Measurements from ENCODE around the gene ATP2A2.
"Not testable (repeated sequence)": the region's sequence is repeated elsewhere in the genome, so short reads cannot be mapped to it uniquely, and the experiment has no call there.

ATP2A2 gene

DNA sequence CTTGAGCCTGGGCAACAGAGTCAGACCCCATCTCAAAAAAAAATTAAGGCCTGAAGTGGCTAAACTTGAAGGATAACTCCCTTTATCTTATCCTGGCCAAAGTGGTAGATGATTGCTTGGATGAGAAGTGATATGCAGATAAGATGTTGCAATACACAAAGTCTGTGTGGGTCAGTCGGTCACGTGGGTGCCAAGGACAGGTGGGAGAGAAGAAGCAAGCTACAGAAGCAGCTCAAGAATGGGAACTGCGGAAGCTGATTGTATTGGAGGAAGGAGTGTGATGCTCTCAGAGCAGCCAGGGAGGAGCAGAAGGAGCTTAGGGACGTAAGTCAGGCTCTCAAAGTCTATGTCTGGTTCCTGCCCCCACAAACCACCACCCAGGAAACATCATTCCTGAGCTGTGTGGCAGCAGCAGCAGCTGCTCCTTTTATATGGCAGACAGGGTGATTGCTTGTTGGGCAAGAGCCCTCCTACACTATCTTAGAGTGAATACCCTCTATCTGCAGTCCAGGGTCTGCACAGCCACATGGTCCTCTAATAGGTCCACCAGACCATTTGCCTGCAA is 54.5 kb downstream of the ATP2A2 start:
- no peak overlapping the region for H3K9ac ChIP-seq (ENCODE audit: low read length)
- no peak overlapping the region for H3K4me3 ChIP-seq (ENCODE audit: low read length)
- DNase-seq (ENCODE audit: low read depth) = no peak
- H3K27me3 ChIP-seq (replicated peaks; ENCODE audit: control insufficient read depth, insufficient read depth, low read length) = no peaks in the 10 kb centered on the region
- H3K9me3 ChIP-seq (ENCODE audit: control insufficient read depth, low read length) = no peaks in the 10 kb centered on the region
- peaks cover 97% of the 10 kb centered on the region for H3K36me3 ChIP-seq (ENCODE audit: control insufficient read depth, insufficient read depth, low read length, severe bottlenecking)
- peaks cover 9% of the 10 kb centered on the region for H3K4me1 ChIP-seq (ENCODE audit: control insufficient read depth, insufficient read depth, low read length)

DNA sequence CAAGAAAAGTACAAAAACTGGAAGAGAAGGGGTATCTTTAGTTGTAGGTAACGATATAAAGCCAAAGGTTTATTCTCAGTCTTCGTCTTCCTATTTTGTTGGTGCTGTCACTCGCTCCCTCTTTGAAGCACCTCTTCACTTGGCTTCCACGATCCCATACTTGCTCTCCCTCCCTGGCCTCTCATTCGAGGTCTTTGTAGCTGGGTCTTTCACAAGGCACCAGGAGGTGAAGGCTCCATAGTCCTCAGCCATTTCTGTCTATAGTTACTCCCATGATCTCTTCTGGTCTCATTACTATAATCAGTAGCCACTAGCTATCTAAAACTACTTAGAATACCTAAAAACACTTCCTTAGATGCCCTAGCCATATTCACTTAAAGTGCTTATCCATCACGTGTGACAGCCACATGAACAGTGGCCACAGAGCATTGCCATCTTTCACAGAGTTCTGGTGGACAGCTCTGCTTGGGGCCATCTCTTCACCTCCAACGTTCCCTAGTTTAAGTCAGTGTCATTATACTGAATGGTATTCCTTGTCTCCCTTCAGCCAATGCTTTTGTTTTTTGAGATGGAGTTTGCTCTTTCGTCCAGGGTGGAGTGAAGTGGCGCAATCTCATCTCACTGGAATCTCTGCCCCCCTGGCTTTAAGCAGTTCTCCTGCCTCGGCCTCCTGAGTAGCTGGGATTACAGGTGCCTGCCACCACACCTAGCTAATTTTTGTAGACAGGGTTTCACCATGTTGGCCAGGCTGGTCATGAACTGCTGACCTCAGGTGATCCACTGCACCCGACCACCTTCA is 57.1 kb downstream of the ATP2A2 start:
- Histone ChIP-seq H3K27me3 (replicated peaks; ENCODE audit: control insufficient read depth, insufficient read depth, low read length) (no peaks in the 10 kb centered on the region), H3K9me3 (ENCODE audit: control insufficient read depth, low read length) (no peaks in the 10 kb centered on the region), H3K4me1 (ENCODE audit: control insufficient read depth, insufficient read depth, low read length) (peaks cover 9% of the 10 kb centered on the region), H3K4me3 (ENCODE audit: low read length) (no peak overlapping the region), H3K9ac (ENCODE audit: low read length) (no peak overlapping the region), H3K36me3 (ENCODE audit: control insufficient read depth, insufficient read depth, low read length, severe bottlenecking) (peaks cover 100% of the 10 kb centered on the region)
- no peak for DNase-seq (ENCODE audit: low read depth)

DNA sequence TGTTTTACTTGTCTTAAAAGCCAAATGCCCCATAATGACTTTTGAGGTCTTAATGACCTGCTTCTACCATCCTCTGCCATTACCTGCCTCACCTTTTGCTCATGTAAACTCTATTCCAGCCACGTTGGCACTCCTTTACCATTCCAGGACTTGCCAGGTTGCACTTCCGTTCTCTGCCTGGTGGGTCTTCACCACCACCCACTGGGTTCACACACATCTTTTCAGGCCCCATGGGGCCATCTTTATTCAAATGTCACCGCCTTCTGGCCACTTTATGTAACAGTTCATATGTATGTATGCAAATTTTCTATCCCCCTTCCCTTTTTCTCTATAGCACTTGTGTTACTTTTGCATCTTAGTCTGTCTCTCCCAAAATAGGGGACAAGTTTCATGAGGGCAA is 57.7 kb downstream of the ATP2A2 start:
- peaks cover 9% of the 10 kb centered on the region for H3K4me1 ChIP-seq (ENCODE audit: control insufficient read depth, insufficient read depth, low read length)
- DNase-seq (ENCODE audit: low read depth) = no peak
- no peak overlapping the region for H3K9ac ChIP-seq (ENCODE audit: low read length)
- H3K27me3 ChIP-seq (replicated peaks; ENCODE audit: control insufficient read depth, insufficient read depth, low read length) = no peaks in the 10 kb centered on the region
- H3K36me3 ChIP-seq (ENCODE audit: control insufficient read depth, insufficient read depth, low read length, severe bottlenecking) = peaks cover 100% of the 10 kb centered on the region
- no peaks in the 10 kb centered on the region for H3K9me3 ChIP-seq (ENCODE audit: control insufficient read depth, low read length)
- no peak overlapping the region for H3K4me3 ChIP-seq (ENCODE audit: low read length)

DNA sequence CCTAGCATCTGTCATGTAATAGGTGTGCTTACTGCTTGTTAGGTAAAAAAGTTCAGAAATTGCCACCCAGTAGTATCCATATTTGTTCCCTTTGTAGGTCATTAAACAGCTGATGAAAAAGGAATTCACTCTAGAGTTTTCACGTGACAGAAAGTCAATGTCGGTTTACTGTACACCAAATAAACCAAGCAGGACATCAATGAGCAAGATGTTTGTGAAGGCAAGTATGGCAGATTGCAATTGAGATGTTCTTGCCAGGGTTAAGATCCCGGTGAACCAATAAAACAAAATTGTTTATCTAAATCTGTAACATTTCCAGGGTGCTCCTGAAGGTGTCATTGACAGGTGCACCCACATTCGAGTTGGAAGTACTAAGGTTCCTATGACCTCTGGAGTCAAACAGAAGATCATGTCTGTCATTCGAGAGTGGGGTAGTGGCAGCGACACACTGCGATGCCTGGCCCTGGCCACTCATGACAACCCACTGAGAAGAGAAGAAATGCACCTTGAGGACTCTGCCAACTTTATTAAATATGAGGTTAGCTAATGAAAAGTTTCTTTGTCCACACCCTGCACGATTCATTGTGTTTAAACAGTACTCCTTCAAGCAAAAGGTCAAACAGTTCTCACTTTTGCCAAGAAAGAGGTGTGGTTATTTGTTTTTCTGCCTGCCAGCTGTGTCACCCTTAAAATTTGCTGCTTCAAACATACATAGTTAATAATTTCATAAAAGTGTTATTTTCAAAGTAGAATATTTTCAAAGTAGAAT is 58.3 kb downstream of the ATP2A2 start:
- Histone ChIP-seq H3K9ac (ENCODE audit: low read length) (no peak overlapping the region), H3K9me3 (ENCODE audit: control insufficient read depth, low read length) (no peaks in the 10 kb centered on the region), H3K4me1 (ENCODE audit: control insufficient read depth, insufficient read depth, low read length) (peaks cover 9% of the 10 kb centered on the region), H3K27me3 (replicated peaks; ENCODE audit: control insufficient read depth, insufficient read depth, low read length) (no peaks in the 10 kb centered on the region), H3K4me3 (ENCODE audit: low read length) (no peak overlapping the region), H3K36me3 (ENCODE audit: control insufficient read depth, insufficient read depth, low read length, severe bottlenecking) (peaks cover 100% of the 10 kb centered on the region)
- no peak for DNase-seq (ENCODE audit: low read depth)

DNA sequence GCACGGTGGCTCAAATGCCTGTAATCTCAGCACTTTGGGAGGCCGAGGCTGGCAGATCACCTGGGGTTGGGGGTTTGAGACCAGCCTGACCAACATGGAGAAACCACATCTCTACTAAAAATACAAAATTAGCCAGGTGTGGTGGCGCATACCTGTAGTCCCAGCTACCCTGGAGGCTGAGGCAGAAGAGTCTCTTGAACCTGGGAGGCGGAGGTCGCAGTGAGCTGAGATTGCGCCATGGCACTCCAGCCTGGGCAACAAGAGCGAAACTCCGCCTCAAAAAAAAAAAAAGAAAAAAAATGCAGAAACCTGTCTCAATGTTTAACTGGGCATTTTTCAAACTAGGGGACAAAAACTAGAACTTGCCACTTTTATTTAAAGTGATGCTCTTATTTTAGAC is 59.2 kb downstream of the ATP2A2 start:
- not testable (repeated sequence) for DNase-seq (ENCODE audit: low read depth); H3K9me3 ChIP-seq (ENCODE audit: control insufficient read depth, low read length); H3K4me3 ChIP-seq (ENCODE audit: low read length); H3K4me1 ChIP-seq (ENCODE audit: control insufficient read depth, insufficient read depth, low read length); H3K9ac ChIP-seq (ENCODE audit: low read length); H3K27me3 ChIP-seq (replicated peaks; ENCODE audit: control insufficient read depth, insufficient read depth, low read length)
- H3K36me3 ChIP-seq (ENCODE audit: control insufficient read depth, insufficient read depth, low read length, severe bottlenecking) = peaks cover 100% of the 10 kb centered on the region

DNA sequence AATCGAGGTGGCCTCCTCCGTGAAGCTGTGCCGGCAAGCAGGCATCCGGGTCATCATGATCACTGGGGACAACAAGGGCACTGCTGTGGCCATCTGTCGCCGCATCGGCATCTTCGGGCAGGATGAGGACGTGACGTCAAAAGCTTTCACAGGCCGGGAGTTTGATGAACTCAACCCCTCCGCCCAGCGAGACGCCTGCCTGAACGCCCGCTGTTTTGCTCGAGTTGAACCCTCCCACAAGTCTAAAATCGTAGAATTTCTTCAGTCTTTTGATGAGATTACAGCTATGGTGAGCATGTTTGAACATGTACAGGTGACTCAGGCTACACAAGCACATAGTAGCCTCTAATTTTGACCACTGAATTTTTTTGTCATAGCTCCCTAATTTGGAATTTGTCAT is 59.7 kb downstream of the ATP2A2 start:
- H3K4me3 ChIP-seq (ENCODE audit: low read length) = no peak overlapping the region
- H3K27me3 ChIP-seq (replicated peaks; ENCODE audit: control insufficient read depth, insufficient read depth, low read length) = no peaks in the 10 kb centered on the region
- H3K4me1 ChIP-seq (ENCODE audit: control insufficient read depth, insufficient read depth, low read length) = peaks cover 9% of the 10 kb centered on the region
- peaks cover 100% of the 10 kb centered on the region for H3K36me3 ChIP-seq (ENCODE audit: control insufficient read depth, insufficient read depth, low read length, severe bottlenecking)
- no peak overlapping the region for H3K9ac ChIP-seq (ENCODE audit: low read length)
- no peaks in the 10 kb centered on the region for H3K9me3 ChIP-seq (ENCODE audit: control insufficient read depth, low read length)
- no peak for DNase-seq (ENCODE audit: low read depth)

DNA sequence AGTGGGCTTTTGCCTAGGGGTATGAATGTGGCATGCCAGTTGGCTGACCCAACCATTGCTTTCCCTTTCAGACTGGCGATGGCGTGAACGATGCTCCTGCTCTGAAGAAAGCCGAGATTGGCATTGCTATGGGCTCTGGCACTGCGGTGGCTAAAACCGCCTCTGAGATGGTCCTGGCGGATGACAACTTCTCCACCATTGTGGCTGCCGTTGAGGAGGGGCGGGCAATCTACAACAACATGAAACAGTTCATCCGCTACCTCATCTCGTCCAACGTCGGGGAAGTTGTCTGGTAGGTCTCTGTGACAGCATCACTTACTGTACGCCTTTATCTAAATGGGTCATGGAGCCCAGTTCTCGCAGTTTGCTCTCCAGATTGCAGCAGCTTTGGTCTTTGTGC is 61.1 kb downstream of the ATP2A2 start:
- H3K9ac ChIP-seq (ENCODE audit: low read length) = no peak overlapping the region
- H3K4me1 ChIP-seq (ENCODE audit: control insufficient read depth, insufficient read depth, low read length) = peaks cover 9% of the 10 kb centered on the region
- no peaks in the 10 kb centered on the region for H3K9me3 ChIP-seq (ENCODE audit: control insufficient read depth, low read length)
- no peak for DNase-seq (ENCODE audit: low read depth)
- H3K36me3 ChIP-seq (ENCODE audit: control insufficient read depth, insufficient read depth, low read length, severe bottlenecking) = peaks cover 99% of the 10 kb centered on the region
- no peaks in the 10 kb centered on the region for H3K27me3 ChIP-seq (replicated peaks; ENCODE audit: control insufficient read depth, insufficient read depth, low read length)
- H3K4me3 ChIP-seq (ENCODE audit: low read length) = no peak overlapping the region

DNA sequence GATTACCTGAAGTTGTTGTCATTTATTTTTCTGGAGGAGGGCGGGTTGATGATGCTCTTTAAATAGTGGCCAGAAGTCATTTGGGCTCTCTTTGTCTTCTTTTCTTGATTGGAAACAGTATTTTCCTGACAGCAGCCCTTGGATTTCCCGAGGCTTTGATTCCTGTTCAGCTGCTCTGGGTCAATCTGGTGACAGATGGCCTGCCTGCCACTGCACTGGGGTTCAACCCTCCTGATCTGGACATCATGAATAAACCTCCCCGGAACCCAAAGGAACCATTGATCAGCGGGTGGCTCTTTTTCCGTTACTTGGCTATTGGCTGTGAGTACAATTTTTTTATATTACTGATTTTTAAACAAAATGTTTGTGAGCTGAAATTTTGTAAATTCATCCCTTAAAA is 62.1 kb downstream of the ATP2A2 start:
- no peak for DNase-seq (ENCODE audit: low read depth)
- no peaks in the 10 kb centered on the region for H3K27me3 ChIP-seq (replicated peaks; ENCODE audit: control insufficient read depth, insufficient read depth, low read length)
- H3K9me3 ChIP-seq (ENCODE audit: control insufficient read depth, low read length) = no peaks in the 10 kb centered on the region
- H3K4me3 ChIP-seq (ENCODE audit: low read length) = no peak overlapping the region
- peaks cover 9% of the 10 kb centered on the region for H3K4me1 ChIP-seq (ENCODE audit: control insufficient read depth, insufficient read depth, low read length)
- no peak overlapping the region for H3K9ac ChIP-seq (ENCODE audit: low read length)
- H3K36me3 ChIP-seq (ENCODE audit: control insufficient read depth, insufficient read depth, low read length, severe bottlenecking) = peaks cover 99% of the 10 kb centered on the region

DNA sequence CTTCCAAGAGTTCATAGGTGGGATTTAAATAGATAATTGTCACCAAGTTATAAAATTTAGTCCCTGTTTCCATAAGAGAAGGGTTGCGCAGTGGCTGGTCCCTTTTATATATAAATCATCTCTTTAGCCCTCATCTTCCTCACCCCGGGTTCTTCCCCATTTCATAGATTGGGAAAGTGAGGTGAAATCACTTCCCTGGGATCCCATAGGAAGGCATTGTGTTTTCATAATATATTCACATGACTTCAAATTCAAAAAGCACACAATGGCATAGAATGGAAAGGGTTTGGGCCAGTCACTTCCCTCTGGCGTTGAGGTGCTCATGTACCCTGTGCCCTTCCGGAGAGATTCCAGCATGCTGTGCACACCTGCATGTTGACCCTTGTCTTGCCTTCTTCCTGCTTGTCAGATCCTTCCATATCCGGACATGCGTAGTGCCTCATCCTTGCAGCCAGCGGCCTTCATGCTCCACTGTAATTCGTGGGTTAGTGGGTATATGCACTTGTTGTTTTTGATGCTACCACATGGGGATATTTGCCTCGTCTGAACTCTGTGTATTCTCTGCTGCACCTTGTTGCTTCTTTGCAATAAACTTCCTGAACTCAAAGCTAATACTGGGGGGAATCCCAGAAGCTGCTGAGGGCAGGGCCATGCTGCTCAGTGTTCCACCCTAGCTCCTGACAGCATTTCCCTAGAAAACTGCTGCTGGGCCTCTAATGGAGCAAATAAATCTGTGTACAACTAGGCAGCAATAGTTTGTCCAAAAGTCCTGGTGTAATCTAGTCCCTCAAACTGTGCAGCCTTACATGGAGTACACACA is 62.9 kb downstream of the ATP2A2 start:
- Histone ChIP-seq H3K4me3 (ENCODE audit: low read length) (no peak overlapping the region), H3K9ac (ENCODE audit: low read length) (no peak overlapping the region), H3K36me3 (ENCODE audit: control insufficient read depth, insufficient read depth, low read length, severe bottlenecking) (peaks cover 99% of the 10 kb centered on the region), H3K27me3 (replicated peaks; ENCODE audit: control insufficient read depth, insufficient read depth, low read length) (no peaks in the 10 kb centered on the region), H3K9me3 (ENCODE audit: control insufficient read depth, low read length) (no peaks in the 10 kb centered on the region), H3K4me1 (ENCODE audit: control insufficient read depth, insufficient read depth, low read length) (peaks cover 9% of the 10 kb centered on the region)
- no peak for DNase-seq (ENCODE audit: low read depth)

DNA sequence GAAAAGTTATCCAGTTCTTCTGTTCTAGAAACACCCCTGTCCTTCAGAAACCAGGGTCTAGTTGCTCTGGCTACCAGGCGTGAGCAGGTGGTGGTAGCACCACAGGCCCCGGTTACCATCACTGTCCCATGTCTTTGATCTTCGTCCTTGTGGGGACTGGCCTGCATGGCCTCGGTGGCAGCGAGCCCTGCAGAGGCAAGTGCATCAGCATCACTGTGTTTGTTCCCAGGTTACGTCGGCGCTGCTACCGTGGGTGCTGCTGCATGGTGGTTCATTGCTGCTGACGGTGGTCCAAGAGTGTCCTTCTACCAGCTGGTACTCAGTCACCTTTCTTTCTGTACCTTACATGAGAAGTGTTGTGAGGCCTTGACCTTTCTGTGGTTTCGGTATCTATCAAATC is 63.6 kb downstream of the ATP2A2 start:
- H3K9ac ChIP-seq (ENCODE audit: low read length) = no peak overlapping the region
- H3K27me3 ChIP-seq (replicated peaks; ENCODE audit: control insufficient read depth, insufficient read depth, low read length) = no peaks in the 10 kb centered on the region
- peaks cover 99% of the 10 kb centered on the region for H3K36me3 ChIP-seq (ENCODE audit: control insufficient read depth, insufficient read depth, low read length, severe bottlenecking)
- DNase-seq (ENCODE audit: low read depth) = no peak
- H3K9me3 ChIP-seq (ENCODE audit: control insufficient read depth, low read length) = no peaks in the 10 kb centered on the region
- no peak overlapping the region for H3K4me3 ChIP-seq (ENCODE audit: low read length)
- peaks cover 2% of the 10 kb centered on the region for H3K4me1 ChIP-seq (ENCODE audit: control insufficient read depth, insufficient read depth, low read length)

DNA sequence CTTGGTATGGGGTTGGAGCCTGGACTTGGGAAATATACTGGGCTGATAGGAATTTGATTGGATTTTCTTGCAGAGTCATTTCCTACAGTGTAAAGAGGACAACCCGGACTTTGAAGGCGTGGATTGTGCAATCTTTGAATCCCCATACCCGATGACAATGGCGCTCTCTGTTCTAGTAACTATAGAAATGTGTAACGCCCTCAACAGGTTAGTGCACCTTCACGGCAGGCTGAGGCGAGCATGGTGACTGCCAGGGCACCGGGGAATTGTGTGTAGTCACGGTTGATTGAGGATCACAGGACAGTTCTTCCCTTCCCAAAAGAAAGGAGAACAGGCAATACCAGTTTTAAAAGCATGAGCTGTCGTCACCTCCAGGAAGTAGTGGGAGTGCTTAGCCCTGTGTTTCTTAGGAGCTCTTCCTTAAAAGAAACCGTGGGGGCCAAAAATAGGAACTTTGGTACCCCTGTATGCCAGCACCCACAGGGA is 64.2 kb downstream of the ATP2A2 start:
- DNase-seq (ENCODE audit: low read depth) = no peak
- H3K9ac ChIP-seq (ENCODE audit: low read length) = no peak overlapping the region
- no peaks in the 10 kb centered on the region for H3K27me3 ChIP-seq (replicated peaks; ENCODE audit: control insufficient read depth, insufficient read depth, low read length)
- no peaks in the 10 kb centered on the region for H3K9me3 ChIP-seq (ENCODE audit: control insufficient read depth, low read length)
- H3K36me3 ChIP-seq (ENCODE audit: control insufficient read depth, insufficient read depth, low read length, severe bottlenecking) = peaks cover 99% of the 10 kb centered on the region
- H3K4me1 ChIP-seq (ENCODE audit: control insufficient read depth, insufficient read depth, low read length) = no peaks in the 10 kb centered on the region
- no peak overlapping the region for H3K4me3 ChIP-seq (ENCODE audit: low read length)

Data from adipocyte (in vitro differentiated cells).